ENCODE data around the gene ST8SIA5.

Gene ST8SIA5

GRCh38 chr18:46621111-46621766 is 135.6 kb downstream of the ST8SIA5 start:
- H3K27me3 ChIP-seq (ENCODE audit: control insufficient read depth, low read length), result no peaks in the 10 kb centered on the region
- no peak overlapping the region for H3K4me3 ChIP-seq (ENCODE audit: low read length)
- H4K20me1 ChIP-seq (ENCODE audit: control insufficient read depth, insufficient read depth, low read depth, low read length), result no peaks in the 10 kb centered on the region
- no peak overlapping the region for H3K27ac ChIP-seq (ENCODE audit: low read depth, low read length)
- H3K9me2 ChIP-seq (replicated peaks; ENCODE audit: control insufficient read depth, low read length), result no peaks in the 10 kb centered on the region
- no peak for TF ChIP-seq EZH2phosphoT487 (IDR thresholded peaks at IDR 0.05; ENCODE audit: borderline replicate concordance, low read length)
- no peak for TF ChIP-seq CTCF (IDR thresholded peaks at IDR 0.05; ENCODE audit: low read depth, low read length, poor library complexity, severe bottlenecking)
- H3K9me3 ChIP-seq (ENCODE audit: control insufficient read depth, insufficient read depth, low read length), result no peaks in the 10 kb centered on the region
- H3K79me2 ChIP-seq (ENCODE audit: control insufficient read depth, low read length), result no peaks in the 10 kb centered on the region
- no peaks in the 10 kb centered on the region for H3K36me3 ChIP-seq (ENCODE audit: control insufficient read depth, low read length)
- no peaks in the 10 kb centered on the region for H3F3A ChIP-seq (ENCODE audit: control insufficient read depth, insufficient read depth)
- H3K4me2 ChIP-seq (ENCODE audit: low read length), result no peak overlapping the region
- peaks cover 4% of the 10 kb centered on the region; the same call in 1 of the 2 replicates for H3K4me1 ChIP-seq (ENCODE audit: control insufficient read depth, low read length)

GRCh38 chr18:46619559-46619958 is 137.3 kb downstream of the ST8SIA5 start:
- Histone ChIP-seq H3F3A (ENCODE audit: control insufficient read depth, insufficient read depth) (no peaks in the 10 kb centered on the region), H3K27me3 (ENCODE audit: control insufficient read depth, low read length) (no peaks in the 10 kb centered on the region), H3K4me1 (ENCODE audit: control insufficient read depth, low read length) (peaks cover 4% of the 10 kb centered on the region; the same call in 1 of the 2 replicates), H3K9me2 (replicated peaks; ENCODE audit: control insufficient read depth, low read length) (no peaks in the 10 kb centered on the region), H4K20me1 (ENCODE audit: control insufficient read depth, insufficient read depth, low read depth, low read length) (no peaks in the 10 kb centered on the region), H3K79me2 (ENCODE audit: control insufficient read depth, low read length) (no peaks in the 10 kb centered on the region), H3K4me2 (ENCODE audit: low read length) (no peak overlapping the region), H3K9me3 (ENCODE audit: control insufficient read depth, insufficient read depth, low read length) (no peaks in the 10 kb centered on the region), H3K4me3 (ENCODE audit: low read length) (no peak overlapping the region), H3K27ac (ENCODE audit: low read depth, low read length) (no peak overlapping the region), H3K36me3 (ENCODE audit: control insufficient read depth, low read length) (no peaks in the 10 kb centered on the region)
- no peak for TF ChIP-seq CTCF (IDR thresholded peaks at IDR 0.05; ENCODE audit: low read depth, low read length, poor library complexity, severe bottlenecking)
